GM18519 (cell line): ENCODE data around the gene CFAP300.

Experiments used
- ATAC-seq: cut with Tn5 transposase; IDR thresholded peaks from one replicate; pipeline ENCODE4 v1.9.1; 2021; ENCODE audit warnings: mild to moderate bottlenecking, moderate library complexity; ENCODE audit not compliant: unreplicated experiment, low FRiP score

The CFAP300 gene

GRCh38 chr11:102119997-102120396, 72.8 kb downstream of the CFAP300 start:
- no peak for ATAC-seq

GRCh38 chr11:102120437-102120973, 73.3 kb downstream of the CFAP300 start:
- no peak for ATAC-seq

GRCh38 chr11:102121329-102121728, 74.1 kb downstream of the CFAP300 start:
- no peak for ATAC-seq
